Endodermal cell (in vitro differentiated cells): Measurements from ENCODE around the gene CCDC112. TPM values are rescaled to one million over a fixed set of nuclear protein-coding genes. Genes with fewer than 3 reads are reported as not detected.

Experiments
- DNase-seq: peaks from one replicate; pipeline ENCODE4 v3.0.0-alpha.2; 2017
- H3K27ac ChIP-seq: 2 replicates; pipeline ENCODE4 v1.5.1; 2013; ENCODE audit warnings: mild to moderate bottlenecking, low read depth, low read length, moderate library complexity
- H3K27me3 ChIP-seq: 2 replicates; pipeline ENCODE4 v1.6.1; 2013; ENCODE audit warnings: mild to moderate bottlenecking, low read length, moderate library complexity; ENCODE audit not compliant: insufficient read depth, control insufficient read depth, poor library complexity, severe bottlenecking
- H3K36me3 ChIP-seq: 2 replicates; pipeline ENCODE4 v1.7.0; 2013; ENCODE audit warnings: mild to moderate bottlenecking, low read length, moderate library complexity; ENCODE audit not compliant: control insufficient read depth, insufficient read depth
- H3K4me1 ChIP-seq: one replicate; pipeline ENCODE4 v1.7.0; 2013; ENCODE audit warnings: low read length; ENCODE audit not compliant: control insufficient read depth, insufficient read depth
- H3K4me3 ChIP-seq: 2 replicates; pipeline ENCODE4 v1.5.1; 2013; ENCODE audit warnings: mild to moderate bottlenecking, low read length, moderate library complexity
- H3K9ac ChIP-seq: 2 replicates; pipeline ENCODE4 v1.6.1; 2013; ENCODE audit warnings: mild to moderate bottlenecking, low read length, moderate library complexity; ENCODE audit not compliant: poor library complexity, severe bottlenecking; ENCODE audit errors: extremely low read depth
- H3K9me3 ChIP-seq: 2 replicates; pipeline ENCODE4 v1.6.1; 2013; ENCODE audit warnings: mild to moderate bottlenecking, low read length, moderate library complexity; ENCODE audit not compliant: control insufficient read depth
- H3K27ac Mint-ChIP-seq: 2 replicates; pipeline ENCODE4 v1.8.0; 2020; ENCODE audit warnings: mixed read lengths
- H3K27me3 Mint-ChIP-seq: 2 replicates; pipeline ENCODE4 v1.8.0; 2021; ENCODE audit warnings: mild to moderate bottlenecking, mixed read lengths; ENCODE audit not compliant: insufficient read depth
- H3K36me3 Mint-ChIP-seq: 2 replicates; pipeline ENCODE4 v1.8.0; 2020; ENCODE audit warnings: low read depth, mixed read lengths
- H3K4me1 Mint-ChIP-seq: 2 replicates; pipeline ENCODE4 v1.8.0; 2020; ENCODE audit warnings: mixed read lengths
- H3K4me3 Mint-ChIP-seq: 2 replicates; pipeline ENCODE4 v1.8.0; 2020; ENCODE audit warnings: mild to moderate bottlenecking, moderate library complexity, mixed read lengths
- H3K9me3 Mint-ChIP-seq: 2 replicates; pipeline ENCODE4 v1.8.0; 2020; ENCODE audit warnings: mild to moderate bottlenecking, mixed read lengths
- CTCF ChIP-seq: fragments of 200-600 bp; sonication (generic); conservative IDR thresholded peaks from 2 replicates; pipeline ENCODE4 v1.5.0; 2021; ENCODE audit warnings: antibody characterized with exemption, mild to moderate bottlenecking
- WGBS, 2 experiments: methylation state at CpG; one replicate each; pipeline versions ENCODE4 v1.1.5 to v1.1.7; 2013; ENCODE audit warnings: missing lambda C conversion rate in 2 of 2, mixed read lengths in 1 of 2; ENCODE audit not compliant: insufficient coverage in 1 of 2, insufficient read length in 1 of 2; 5-methylcytosine and 5-hydroxymethylcytosine counted together
- total RNA-seq, 2 donors: library from RNA; stranded (reverse); fragmentation: NEBNext Ultra II Directional in 1 of 2; extraction: Animal tissue kit (Norgen Biotek cat#: 25700) in 1 of 2; gene quantifications; 2 replicates in 1 of 2; 3 replicates in 1 of 2; pipeline ENCODE4 v1.2.1, GENCODE V29; 2021

The CCDC112 gene
- total RNA-seq, 2 donors from 2014 or later: 6.8 to 7.3 TPM

- Histone ChIP-seq H3K4me3 (no peak overlapping the region), H3K4me1 (peaks cover 2% of the 10 kb centered on the region), H3K27me3 (no peaks in the 10 kb centered on the region), H3K36me3 (peaks cover 34% of the 10 kb centered on the region), H3K9ac (no peak overlapping the region), H3K9me3 (no peaks in the 10 kb centered on the region), H3K27ac (no peak overlapping the region)
- Mint-ChIP-seq H3K27me3 (no peaks in the 10 kb centered on the region), H3K9me3 (no peaks in the 10 kb centered on the region), H3K4me1 (peaks cover 23% of the 10 kb centered on the region), H3K4me3 (no peak overlapping the region), H3K36me3 (peaks cover 16% of the 10 kb centered on the region), H3K27ac (no peak overlapping the region)
- 86% methylated on average over 1 of the region's 2 CpGs; no CpG with 5 or more reads in 1 of the 2 experiments for WGBS, 2 experiments
- DNase-seq: no peak
- no peak for TF ChIP-seq CTCF
These were observed 59.9 kb downstream of the CCDC112 start for GRCh38 chr5:115236599-115236998.

- Histone ChIP-seq H3K9ac (no peak overlapping the region), H3K9me3 (no peaks in the 10 kb centered on the region), H3K27ac (no peak overlapping the region), H3K27me3 (no peaks in the 10 kb centered on the region), H3K36me3 (peaks cover 44% of the 10 kb centered on the region), H3K4me3 (no peak overlapping the region), H3K4me1 (no peaks in the 10 kb centered on the region)
- Mint-ChIP-seq H3K4me3 (no peak overlapping the region), H3K27ac (no peak overlapping the region), H3K36me3 (peaks cover 21% of the 10 kb centered on the region), H3K9me3 (no peaks in the 10 kb centered on the region), H3K4me1 (peaks cover 9% of the 10 kb centered on the region), H3K27me3 (no peaks in the 10 kb centered on the region)
- TF ChIP-seq CTCF: no peak
- no peak for DNase-seq
- WGBS, 2 experiments: 94 to 100% methylated on average over 3 to 4 of the region's 4 CpGs
These were observed 64.9 kb downstream of the CCDC112 start for GRCh38 chr5:115231598-115231997.

- no peak overlapping the region for H3K27ac Mint-ChIP-seq
- no peak overlapping the region for H3K9ac ChIP-seq
- H3K27me3 Mint-ChIP-seq: no peaks in the 10 kb centered on the region
- H3K27me3 ChIP-seq: no peaks in the 10 kb centered on the region
- no peak for TF ChIP-seq CTCF
- peaks cover 5% of the 10 kb centered on the region for H3K4me1 Mint-ChIP-seq
- peaks cover 20% of the 10 kb centered on the region for H3K36me3 Mint-ChIP-seq
- H3K4me1 ChIP-seq: no peaks in the 10 kb centered on the region
- WGBS, 2 experiments: 86% methylated on average over 1 of the region's 1 CpG; no CpG with 5 or more reads in 1 of the 2 experiments
- no peak overlapping the region for H3K4me3 Mint-ChIP-seq
- no peaks in the 10 kb centered on the region for H3K9me3 Mint-ChIP-seq
- no peak for DNase-seq
- H3K36me3 ChIP-seq: peaks cover 41% of the 10 kb centered on the region
- H3K9me3 ChIP-seq: no peaks in the 10 kb centered on the region
- H3K4me3 ChIP-seq: no peak overlapping the region
- no peak overlapping the region for H3K27ac ChIP-seq
These were observed 66.8 kb downstream of the CCDC112 start for GRCh38 chr5:115229606-115230005.
